Karpas-422 (cell line): Measurements from ENCODE around the gene C9orf153. TPM values are rescaled to one million over a fixed set of nuclear protein-coding genes. Genes with fewer than 3 reads are reported as not detected.

Source experiments
- DNase-seq: peaks from one replicate; pipeline ENCODE4 v3.0.0-alpha.2; 2015
- H2AFZ ChIP-seq: fragments of 200-600 bp; sonication (generic); 2 replicates; pipeline ENCODE4 v1.6.1; 2014; ENCODE audit warnings: antibody characterized with exemption, low read length, mixed read lengths
- H3K27ac ChIP-seq: fragments of 200-600 bp; sonication (generic); 2 replicates; pipeline ENCODE4 v1.5.1; 2014; ENCODE audit warnings: mild to moderate bottlenecking, low read length, moderate library complexity
- H3K27me3 ChIP-seq: fragments of 200-600 bp; sonication (generic); 2 replicates; pipeline ENCODE4 v1.6.1; 2014; ENCODE audit warnings: low read length, mixed read lengths
- H3K36me3 ChIP-seq: fragments of 200-600 bp; sonication (generic); 2 replicates; pipeline ENCODE4 v1.6.1; 2014; ENCODE audit warnings: low read length, mixed read lengths; ENCODE audit not compliant: insufficient read depth
- H3K4me1 ChIP-seq: fragments of 200-600 bp; sonication (generic); 2 replicates; pipeline ENCODE4 v1.6.1; 2014; ENCODE audit warnings: mild to moderate bottlenecking, low read length, mixed read lengths
- H3K4me2 ChIP-seq: fragments of 200-600 bp; sonication (generic); 2 replicates; pipeline ENCODE4 v1.6.1; 2014; ENCODE audit warnings: low read length, low read depth, mild to moderate bottlenecking; ENCODE audit not compliant: poor library complexity, severe bottlenecking
- H3K4me3 ChIP-seq: fragments of 200-600 bp; sonication (generic); 2 replicates; pipeline ENCODE4 v1.5.1; 2014; ENCODE audit warnings: mild to moderate bottlenecking, antibody characterized with exemption, low read length, mixed read lengths
- H3K79me2 ChIP-seq: fragments of 200-600 bp; sonication (generic); 2 replicates; pipeline ENCODE4 v1.6.1; 2014; ENCODE audit warnings: mild to moderate bottlenecking, low read length, mixed read lengths
- H3K9ac ChIP-seq: fragments of 200-600 bp; sonication (generic); 2 replicates; pipeline ENCODE4 v1.6.0; 2014; ENCODE audit warnings: low read length
- H3K9me2 ChIP-seq: fragments of 200-600 bp; sonication (generic), shearing (Covaris generic); replicated peaks from 2 replicates; pipeline ENCODE4 v1.6.0; 2014; ENCODE audit warnings: mild to moderate bottlenecking, low read length, moderate library complexity; ENCODE audit not compliant: insufficient read depth
- H3K9me3 ChIP-seq: fragments of 300-700, 200-600 bp; sonication (generic); 2 replicates; pipeline ENCODE4 v1.6.1; 2014; ENCODE audit warnings: low read length, mixed read lengths
- H4K20me1 ChIP-seq: fragments of 200-600 bp; sonication (generic); 2 replicates; pipeline ENCODE4 v1.6.1; 2014; ENCODE audit warnings: mild to moderate bottlenecking, antibody characterized with exemption, low read length, low read depth; ENCODE audit not compliant: insufficient read depth
- total RNA-seq: library from RNA; depleted of rRNA; stranded (reverse); fragments of >200 nt; shearing (Covaris generic); gene quantifications from 2 replicates; pipeline ENCODE4 v1.2.3, GENCODE V29; 2014; ENCODE audit warnings: low replicate concordance

Gene C9orf153
- total RNA-seq, 1 experiment from 2014 or later: 2.9 TPM

GRCh38 chr9:86288499-86289198, 29.2 kb upstream of the C9orf153 start:
- H4K20me1 ChIP-seq: no peaks in the 10 kb centered on the region
- H3K79me2 ChIP-seq: peaks cover 24% of the 10 kb centered on the region
- H3K9ac ChIP-seq: no peak overlapping the region
- no peaks in the 10 kb centered on the region for H3K9me3 ChIP-seq
- H3K4me1 ChIP-seq: peaks cover 37% of the 10 kb centered on the region
- DNase-seq: no peak
- H3K4me3 ChIP-seq: no peak overlapping the region
- H3K27ac ChIP-seq: peak overlapping the region; percentile 9; the same call in 1 of the 2 replicates
- H3K36me3 ChIP-seq: peaks cover 12% of the 10 kb centered on the region; the same call in 1 of the 2 replicates
- H2AFZ ChIP-seq: no peak overlapping the region
- H3K4me2 ChIP-seq: no peak overlapping the region
- H3K9me2 ChIP-seq: no peaks in the 10 kb centered on the region
- no peaks in the 10 kb centered on the region for H3K27me3 ChIP-seq

GRCh38 chr9:86287013-86287412, 27.6 kb upstream of the C9orf153 start:
- Histone ChIP-seq H3K4me2 (no peak overlapping the region), H4K20me1 (no peaks in the 10 kb centered on the region), H3K9me2 (no peaks in the 10 kb centered on the region), H3K4me3 (no peak overlapping the region), H3K27ac (peak overlapping the region; percentile 60), H3K9ac (no peak overlapping the region; the same call in 1 of the 2 replicates), H3K36me3 (peaks cover 12% of the 10 kb centered on the region; the same call in 1 of the 2 replicates), H3K27me3 (no peaks in the 10 kb centered on the region), H2AFZ (no peak overlapping the region), H3K79me2 (peaks cover 19% of the 10 kb centered on the region), H3K9me3 (no peaks in the 10 kb centered on the region), H3K4me1 (peaks cover 43% of the 10 kb centered on the region)
- DNase-seq: peak; percentile 81

GRCh38 chr9:86286278-86286677, 26.8 kb upstream of the C9orf153 start:
- Histone ChIP-seq H3K4me3 (no peak overlapping the region), H3K36me3 (peaks cover 12% of the 10 kb centered on the region; the same call in 1 of the 2 replicates), H3K27ac (peak overlapping the region; percentile 60), H3K9me3 (no peaks in the 10 kb centered on the region), H3K79me2 (peaks cover 21% of the 10 kb centered on the region), H3K4me1 (peaks cover 43% of the 10 kb centered on the region), H3K9ac (no peak overlapping the region), H3K27me3 (no peaks in the 10 kb centered on the region), H4K20me1 (no peaks in the 10 kb centered on the region), H2AFZ (no peak overlapping the region), H3K4me2 (no peak overlapping the region), H3K9me2 (no peaks in the 10 kb centered on the region)
- DNase-seq: no peak

- no peak overlapping the region for H3K4me2 ChIP-seq
- H4K20me1 ChIP-seq: no peaks in the 10 kb centered on the region
- H3K9ac ChIP-seq: no peak overlapping the region
- peak overlapping the region; percentile 41 for H3K27ac ChIP-seq
- H2AFZ ChIP-seq: no peak overlapping the region
- no peaks in the 10 kb centered on the region for H3K27me3 ChIP-seq
- no peaks in the 10 kb centered on the region for H3K9me3 ChIP-seq
- no peaks in the 10 kb centered on the region for H3K9me2 ChIP-seq
- no peak for DNase-seq
- peaks cover 28% of the 10 kb centered on the region for H3K79me2 ChIP-seq
- peaks cover 51% of the 10 kb centered on the region for H3K4me1 ChIP-seq
- peaks cover 12% of the 10 kb centered on the region; the same call in 1 of the 2 replicates for H3K36me3 ChIP-seq
- no peak overlapping the region for H3K4me3 ChIP-seq
Measured at GRCh38 chr9:86285261-86285660, 25.8 kb upstream of the C9orf153 start.

- no peak for DNase-seq
Measured at GRCh38 chr9:86282979-86283535, 23.6 kb upstream of the C9orf153 start.

GRCh38 chr9:86282077-86282978, 22.9 kb upstream of the C9orf153 start, which contains the start of gene ISCA1:
ISCA1 (minus strand) TSS chr9:86282538; CDS start chr9:86282458, 80 bp downstream.
- peaks cover 49% of the 10 kb centered on the region for H3K79me2 ChIP-seq
- no peaks in the 10 kb centered on the region for H4K20me1 ChIP-seq
- no peaks in the 10 kb centered on the region for H3K9me2 ChIP-seq
- H3K4me3 ChIP-seq: peak within 1 kb of the TSS; percentile 91
- H3K27me3 ChIP-seq: no peaks in the 10 kb centered on the region
- H2AFZ ChIP-seq: peak within 1 kb of the TSS; percentile 83
- H3K9me3 ChIP-seq: no peaks in the 10 kb centered on the region
- H3K4me2 ChIP-seq: peak within 1 kb of the TSS; percentile 80
- peak within 1 kb of the TSS; percentile 93 for H3K9ac ChIP-seq
- peaks cover 60% of the 10 kb centered on the region for H3K4me1 ChIP-seq
- peaks cover 7% of the 10 kb centered on the region; the same call in 1 of the 2 replicates for H3K36me3 ChIP-seq
- DNase-seq: peak; percentile 98
- H3K27ac ChIP-seq: peak within 1 kb of the TSS; percentile 73

More at GRCh38 chr9:86282979-86283535, 23.6 kb upstream of the C9orf153 start:
- Histone ChIP-seq H3K79me2 (peaks cover 41% of the 10 kb centered on the region), H3K27me3 (no peaks in the 10 kb centered on the region), H4K20me1 (no peaks in the 10 kb centered on the region), H3K4me1 (peaks cover 60% of the 10 kb centered on the region), H3K27ac (peak overlapping the region; percentile 17), H3K9me2 (no peaks in the 10 kb centered on the region), H3K4me3 (peak overlapping the region; percentile 91), H2AFZ (peak overlapping the region; percentile 76), H3K9me3 (no peaks in the 10 kb centered on the region), H3K36me3 (peaks cover 7% of the 10 kb centered on the region; the same call in 1 of the 2 replicates), H3K9ac (peak overlapping the region; percentile 93), H3K4me2 (peak overlapping the region; percentile 80)

GRCh38 chr9:86281593-86282076, 22.2 kb upstream of the C9orf153 start:
- H3K27ac ChIP-seq: peak overlapping the region; percentile 73
- peaks cover 7% of the 10 kb centered on the region; the same call in 1 of the 2 replicates for H3K36me3 ChIP-seq
- H4K20me1 ChIP-seq: no peaks in the 10 kb centered on the region
- H3K79me2 ChIP-seq: peaks cover 56% of the 10 kb centered on the region
- H3K4me2 ChIP-seq: peak overlapping the region; percentile 80
- H2AFZ ChIP-seq: peak overlapping the region; percentile 83
- no peak for DNase-seq
- H3K9me2 ChIP-seq: no peaks in the 10 kb centered on the region
- H3K27me3 ChIP-seq: no peaks in the 10 kb centered on the region
- no peaks in the 10 kb centered on the region for H3K9me3 ChIP-seq
- peak overlapping the region; percentile 93 for H3K9ac ChIP-seq
- peak overlapping the region; percentile 91 for H3K4me3 ChIP-seq
- peaks cover 61% of the 10 kb centered on the region for H3K4me1 ChIP-seq
